Mucosa of rectum (tissue), 2 donors: ENCODE results near the gene LHX3.

Experiments used
- H3K27ac ChIP-seq, 2 donors: one replicate each; pipeline ENCODE4 v1.7.0; 2013; ENCODE audit warnings: inconsistent platforms in 2 of 2, low read depth in 2 of 2, low read length in 2 of 2
- H3K27me3 ChIP-seq, 2 donors: one replicate each; pipeline ENCODE4 v1.7.0; 2013; ENCODE audit warnings: low read length in 2 of 2; ENCODE audit not compliant: control insufficient read depth in 2 of 2, insufficient read depth in 2 of 2
- H3K36me3 ChIP-seq, 2 donors: one replicate each; pipeline ENCODE4 v1.7.0; 2013; ENCODE audit warnings: low read length in 2 of 2; ENCODE audit not compliant: control insufficient read depth in 2 of 2, insufficient read depth in 2 of 2
- H3K4me1 ChIP-seq, 2 donors: one replicate each; pipeline ENCODE4 v1.7.0; 2013; ENCODE audit warnings: low read length in 2 of 2, mild to moderate bottlenecking in 1 of 2; ENCODE audit not compliant: control insufficient read depth in 2 of 2, insufficient read depth in 2 of 2
- H3K4me3 ChIP-seq, 2 donors: one replicate each; pipeline ENCODE4 v1.7.0; 2013; ENCODE audit warnings: low read length in 2 of 2
- H3K9ac ChIP-seq, 2 donors: one replicate each; pipeline ENCODE4 v1.7.0; 2013; ENCODE audit warnings: low read length in 2 of 2, low read depth in 1 of 2, mild to moderate bottlenecking in 1 of 2
- H3K9me3 ChIP-seq, 2 donors: one replicate each; pipeline ENCODE4 v1.7.0; 2013; ENCODE audit warnings: low read length in 2 of 2; ENCODE audit not compliant: control insufficient read depth in 2 of 2
- donor health status: healthy.
- donor health status: Normal muscosa, but diverticular disease.

The LHX3 gene

DNA sequence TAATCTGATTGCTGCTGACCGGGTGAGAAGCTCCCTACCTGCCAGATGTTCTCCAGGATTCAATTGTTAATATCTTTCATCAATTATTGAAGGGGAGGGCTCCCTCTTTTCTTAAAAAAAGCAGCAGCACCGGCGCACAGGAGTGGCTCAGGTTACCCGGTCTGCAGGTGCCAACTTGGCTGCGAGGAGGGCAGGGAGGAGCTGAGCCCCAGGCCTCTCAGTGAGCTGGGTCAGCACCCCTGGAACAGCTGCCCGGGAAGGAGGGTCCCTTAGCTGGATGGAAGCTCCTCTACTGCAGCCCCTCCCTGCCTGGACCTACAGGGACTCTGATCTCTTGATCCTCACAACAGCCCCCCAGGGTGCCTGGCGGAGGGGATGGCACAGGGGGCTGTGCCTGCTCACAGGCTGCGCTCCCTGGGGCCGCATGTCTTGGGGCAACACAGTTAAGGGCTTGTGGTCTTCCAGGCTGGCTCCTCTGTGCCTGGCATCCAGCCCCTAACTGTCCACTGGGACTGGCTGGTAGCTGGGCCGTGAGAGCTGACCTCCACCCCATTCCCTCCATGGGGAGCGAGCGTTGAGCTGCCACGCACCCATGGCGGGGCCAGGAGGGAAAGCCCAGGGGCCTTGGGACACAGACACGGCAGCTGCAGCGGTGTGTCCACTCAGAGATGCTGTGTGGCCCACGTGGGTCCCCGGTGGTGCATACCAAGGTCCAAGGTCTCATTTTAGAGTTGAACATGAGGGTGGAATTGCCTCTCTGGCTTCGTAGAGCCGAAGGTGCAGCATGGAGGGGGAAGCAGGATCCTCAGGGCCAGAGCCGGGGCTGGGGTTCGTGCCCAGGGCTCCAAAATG, 57.7 kb downstream of the LHX3 start:
- Histone ChIP-seq H3K9ac (no peak overlapping the region), H3K4me1 (no peaks in the 10 kb centered on the region), H3K27me3 (peaks cover 4 to 13% of the 10 kb centered on the region in 2 donors), H3K9me3 (no peaks in the 10 kb centered on the region), H3K36me3 (no peaks in the 10 kb centered on the region), H3K27ac (no peak overlapping the region), H3K4me3 (no peak overlapping the region)
